ENCODE data around the gene PSENEN.

Gene PSENEN, protein sequence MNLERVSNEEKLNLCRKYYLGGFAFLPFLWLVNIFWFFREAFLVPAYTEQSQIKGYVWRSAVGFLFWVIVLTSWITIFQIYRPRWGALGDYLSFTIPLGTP

DNA sequence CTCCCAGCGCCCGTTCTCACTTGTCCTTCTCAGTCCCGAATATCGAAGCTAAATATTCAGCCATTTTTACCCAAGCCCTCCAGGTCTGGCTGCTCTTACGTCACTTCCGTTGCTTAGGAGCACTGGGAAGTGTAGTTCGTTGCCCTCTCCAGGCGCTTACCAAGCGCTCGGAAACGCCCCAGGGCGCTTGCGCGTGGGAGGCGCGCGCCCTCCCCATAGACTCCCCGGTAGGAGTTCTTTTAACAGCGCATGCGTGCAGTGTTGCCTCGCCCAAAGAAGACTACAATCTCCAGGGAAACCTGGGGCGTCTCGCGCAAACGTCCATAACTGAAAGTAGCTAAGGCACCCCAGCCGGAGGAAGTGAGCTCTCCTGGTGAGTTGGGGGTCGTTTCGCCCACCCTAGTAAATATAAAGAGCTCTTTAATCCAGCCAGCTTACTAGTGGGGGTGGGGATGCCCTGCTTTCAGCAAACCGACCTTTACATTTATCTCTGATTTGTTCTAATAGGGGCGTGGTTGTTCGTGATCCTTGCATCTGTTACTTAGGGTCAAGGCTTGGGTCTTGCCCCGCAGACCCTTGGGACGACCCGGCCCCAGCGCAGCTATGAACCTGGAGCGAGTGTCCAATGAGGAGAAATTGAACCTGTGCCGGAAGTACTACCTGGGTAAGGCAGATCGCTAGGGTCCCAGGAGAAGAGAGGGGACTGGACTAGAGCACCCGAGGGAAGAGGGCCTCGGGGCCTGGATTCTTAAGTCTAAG, at the start of gene PSENEN, which contains the start of gene U2AF1L4:
PSENEN (plus strand) TSS at position 324 of the 759 bp plus-strand sequence; CDS start at position 604, 280 bp downstream.
U2AF1L4 (minus strand) TSS at position 91 of the 759 bp plus-strand sequence; CDS start at position 64, 27 bp downstream.
- peak; percentile 90 for DNase-seq (ENCODE audit: low read depth, low spot score)

- DNase-seq (ENCODE audit: low read depth, low spot score), result no peak
These were observed 49.5 kb upstream of the PSENEN start for GRCh38 chr19:35695895-35696422.

DNA sequence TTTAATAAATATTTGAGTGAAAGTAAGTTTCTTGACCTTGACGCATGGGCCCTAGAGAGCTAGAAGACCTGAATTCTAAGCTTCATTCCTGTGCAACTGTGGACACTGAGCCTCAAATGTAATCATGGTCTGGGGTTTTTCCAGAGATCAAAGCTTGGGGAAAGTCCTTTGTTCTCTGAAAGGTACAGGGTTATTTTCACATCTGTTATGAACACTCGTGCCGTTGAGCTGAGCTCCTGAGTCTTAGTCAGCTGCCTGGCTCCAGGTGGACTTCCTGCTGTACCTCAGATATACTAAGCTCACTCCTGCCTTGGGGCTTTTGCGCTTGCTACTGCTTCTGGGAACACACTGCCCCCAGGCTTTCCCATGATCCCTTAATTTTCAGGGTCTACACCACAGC, 48.6 kb upstream of the PSENEN start:
- no peak for DNase-seq (ENCODE audit: low read depth, low spot score)

GRCh38 chr19:35702223-35703012, 43.0 kb upstream of the PSENEN start:
- DNase-seq (ENCODE audit: low read depth, low spot score), result peak; percentile 85

- no peak for DNase-seq (ENCODE audit: low read depth, low spot score)
These were observed 42.1 kb upstream of the PSENEN start for GRCh38 chr19:35703343-35703742.

DNA sequence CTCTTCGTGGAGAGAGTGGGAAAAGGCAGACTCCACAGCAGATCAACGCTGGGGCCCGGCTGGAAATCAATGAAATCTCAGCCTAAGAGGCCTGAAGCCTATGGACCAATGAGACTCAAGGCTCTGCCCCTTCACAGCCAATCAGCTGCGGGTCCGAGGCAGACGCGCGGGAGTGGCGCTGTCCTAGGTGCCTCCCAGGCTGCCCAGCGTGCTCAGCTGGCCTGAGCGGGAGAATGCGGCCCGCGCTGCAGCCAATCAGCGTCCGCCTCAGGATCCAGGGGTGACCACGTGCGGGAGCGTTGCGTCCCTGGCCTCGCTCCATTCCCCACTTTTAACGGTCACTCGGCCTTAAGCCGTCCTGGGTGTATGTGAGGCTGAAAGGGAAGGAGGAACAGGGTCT, 41.2 kb upstream of the PSENEN start, which contains the start of gene ZBTB32:
ZBTB32 (plus strand) TSS at position 341 of the 400 bp plus-strand sequence. CDS start 10,069 bp downstream, outside the sequence.
- no peak for DNase-seq (ENCODE audit: low read depth, low spot score)

GRCh38 chr19:35708391-35708790, 37.1 kb upstream of the PSENEN start:
- DNase-seq (ENCODE audit: low read depth, low spot score), result no peak

DNA sequence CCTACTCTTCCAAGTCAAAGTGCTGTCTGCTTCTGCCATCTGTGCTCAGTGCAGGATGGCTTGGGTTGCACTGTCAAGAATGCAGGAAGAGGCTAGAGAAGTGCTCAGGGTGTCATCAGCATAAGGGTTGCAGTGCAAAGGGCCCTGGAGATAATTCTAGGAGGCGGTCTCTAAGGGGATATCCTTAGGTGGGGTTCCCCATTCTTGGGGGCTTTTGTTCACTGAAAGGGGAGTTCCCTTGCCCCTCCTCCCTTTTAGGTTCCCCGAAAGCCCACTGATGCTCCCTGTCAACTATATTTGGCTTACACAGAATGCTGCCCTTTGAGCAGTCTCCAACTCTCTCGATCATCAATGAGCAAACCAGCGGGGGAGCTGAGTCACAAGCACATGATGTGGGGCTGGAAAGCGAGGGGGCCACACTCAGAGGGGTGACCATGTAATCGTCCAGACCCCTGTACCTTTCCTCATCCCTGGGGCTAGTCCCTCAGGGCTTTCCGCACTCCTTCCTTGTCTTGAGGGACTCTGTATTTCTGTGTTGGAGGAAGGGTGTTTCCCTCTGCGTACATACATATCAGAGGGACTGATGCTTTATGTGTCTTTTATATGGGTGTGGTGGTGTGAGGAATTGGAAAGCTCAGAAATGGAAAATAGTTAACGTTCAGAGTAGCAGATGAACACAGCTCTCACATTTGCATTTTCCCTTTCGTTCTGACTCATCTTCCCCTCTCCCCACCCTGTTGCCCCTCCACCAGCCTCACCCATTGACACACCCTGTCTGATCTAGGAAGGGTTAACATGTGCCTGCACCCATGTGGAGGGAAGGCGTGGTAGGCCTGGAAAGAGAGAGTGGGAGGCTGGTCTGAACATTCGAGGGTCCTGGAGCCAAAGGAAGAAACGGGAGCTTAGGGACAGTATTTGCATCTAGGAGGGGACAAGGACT, 34.4 kb upstream of the PSENEN start:
- DNase-seq (ENCODE audit: low read depth, low spot score), result peak; percentile 40

DNA sequence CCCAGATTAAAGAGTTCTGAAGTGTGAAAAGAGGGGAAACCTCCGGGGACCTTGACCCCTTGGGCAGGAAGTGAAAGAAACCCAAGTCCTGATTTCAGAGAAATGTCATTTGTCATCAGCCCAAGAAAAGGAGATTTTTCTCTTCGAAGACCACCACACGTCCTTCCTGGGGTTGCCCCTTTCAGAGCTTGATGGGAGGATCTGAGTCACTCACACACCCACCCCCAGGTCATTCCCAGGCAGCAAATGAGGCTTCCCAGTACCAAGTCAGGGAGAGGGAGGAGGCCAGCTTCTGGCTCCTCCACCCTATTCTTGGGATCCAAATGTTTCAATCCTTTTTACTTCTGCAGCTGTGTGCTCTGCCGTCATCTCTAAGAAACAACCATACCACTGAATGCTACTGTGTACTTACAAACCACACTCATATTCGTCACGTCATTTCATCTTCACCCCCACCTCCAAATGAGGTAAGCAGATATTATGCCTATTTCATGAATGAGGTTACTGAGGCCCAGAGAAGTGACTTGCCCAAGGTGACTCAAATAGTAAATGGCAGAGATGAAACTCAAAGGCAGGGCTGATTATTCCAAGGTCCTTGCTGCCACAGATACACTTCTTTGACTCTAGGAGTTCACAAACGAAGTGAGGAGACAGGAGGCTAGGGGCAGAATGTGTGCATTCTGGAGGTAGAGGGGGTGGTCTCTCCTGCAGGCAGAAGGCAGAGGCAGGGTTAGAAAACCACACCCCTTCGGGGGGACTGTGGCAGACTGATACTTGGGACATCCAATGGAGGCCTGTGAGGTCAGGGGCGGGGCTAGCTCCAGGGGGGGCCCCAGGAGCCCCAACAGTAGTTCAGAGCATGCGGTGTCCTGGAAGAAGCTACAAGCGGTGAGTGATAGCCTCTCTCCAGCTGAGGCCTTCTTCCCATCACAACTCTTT, 32.6 kb upstream of the PSENEN start:
- DNase-seq (ENCODE audit: low read depth, low spot score), result peak; percentile 37

DNA sequence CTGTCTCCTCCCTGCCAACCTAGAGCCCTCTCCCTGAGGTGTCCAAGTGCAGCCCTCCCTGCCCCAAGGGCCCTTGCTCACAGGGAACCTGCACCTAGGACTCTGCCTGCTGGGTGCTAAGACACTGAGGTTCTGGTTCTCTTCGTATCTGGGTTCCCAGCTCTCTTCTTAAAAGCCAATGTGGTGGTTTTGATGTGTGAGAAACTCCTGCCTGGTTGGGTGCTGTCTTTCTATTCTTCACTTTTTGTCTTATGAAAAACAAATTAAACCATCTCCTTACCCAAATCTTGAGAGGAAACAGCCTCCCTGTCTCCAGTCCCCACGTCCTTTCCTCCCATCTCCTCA, 32.0 kb upstream of the PSENEN start:
- no peak for DNase-seq (ENCODE audit: low read depth, low spot score)

DNA sequence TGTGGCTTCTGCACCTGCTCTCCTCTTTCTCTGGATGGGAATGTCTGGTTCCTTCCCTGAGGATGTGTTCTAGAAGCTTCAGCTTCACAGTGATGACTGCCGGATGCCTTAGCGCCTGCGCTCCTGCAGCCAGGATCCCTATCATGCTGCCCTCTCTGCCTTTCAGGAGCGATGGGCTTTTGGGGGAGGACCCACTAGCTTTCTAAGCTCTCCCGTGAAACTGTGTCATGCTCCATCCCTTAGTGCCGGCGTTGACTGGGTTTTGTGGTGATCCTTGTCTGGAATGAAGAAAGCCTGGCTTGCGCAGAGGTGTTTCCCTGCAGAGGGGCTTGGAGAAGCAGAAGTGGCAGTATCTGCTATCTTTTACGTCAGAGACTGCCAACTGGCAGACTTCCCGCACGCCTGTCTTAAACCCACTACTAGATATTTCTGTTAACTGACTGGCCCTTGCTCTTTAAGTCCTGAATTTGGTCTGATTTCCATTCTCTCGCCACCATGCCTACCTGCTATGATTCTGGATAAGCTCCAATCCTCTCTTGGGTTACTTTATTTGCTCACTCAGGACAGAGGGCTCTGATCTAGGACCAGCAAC, 31.5 kb upstream of the PSENEN start:
- DNase-seq (ENCODE audit: low read depth, low spot score), result no peak

DNA sequence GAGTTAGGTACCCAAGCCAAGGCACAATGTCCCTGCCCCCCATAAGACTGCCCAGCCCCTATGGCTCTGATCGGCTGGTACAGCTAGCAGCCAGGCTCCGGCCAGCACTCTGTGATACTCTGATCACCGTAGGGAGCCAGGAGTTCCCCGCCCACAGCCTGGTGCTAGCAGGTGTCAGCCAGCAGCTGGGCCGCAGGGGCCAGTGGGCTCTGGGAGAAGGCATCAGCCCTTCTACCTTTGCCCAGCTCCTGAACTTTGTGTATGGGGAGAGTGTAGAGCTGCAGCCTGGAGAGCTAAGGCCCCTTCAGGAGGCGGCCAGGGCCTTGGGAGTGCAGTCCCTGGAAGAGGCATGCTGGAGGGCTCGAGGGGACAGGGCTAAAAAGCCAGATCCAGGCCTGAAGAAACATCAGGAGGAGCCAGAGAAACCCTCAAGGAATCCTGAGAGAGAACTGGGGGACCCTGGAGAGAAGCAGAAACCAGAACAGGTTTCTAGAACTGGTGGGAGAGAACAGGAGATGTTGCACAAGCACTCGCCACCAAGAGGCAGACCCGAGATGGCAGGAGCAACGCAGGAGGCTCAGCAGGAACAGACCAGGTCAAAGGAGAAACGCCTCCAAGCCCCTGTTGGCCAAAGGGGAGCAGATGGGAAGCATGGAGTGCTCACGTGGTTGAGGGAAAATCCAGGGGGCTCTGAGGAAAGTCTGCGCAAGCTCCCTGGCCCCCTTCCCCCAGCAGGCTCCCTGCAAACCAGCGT, 30.7 kb upstream of the PSENEN start:
- no peak for DNase-seq (ENCODE audit: low read depth, low spot score)

DNA sequence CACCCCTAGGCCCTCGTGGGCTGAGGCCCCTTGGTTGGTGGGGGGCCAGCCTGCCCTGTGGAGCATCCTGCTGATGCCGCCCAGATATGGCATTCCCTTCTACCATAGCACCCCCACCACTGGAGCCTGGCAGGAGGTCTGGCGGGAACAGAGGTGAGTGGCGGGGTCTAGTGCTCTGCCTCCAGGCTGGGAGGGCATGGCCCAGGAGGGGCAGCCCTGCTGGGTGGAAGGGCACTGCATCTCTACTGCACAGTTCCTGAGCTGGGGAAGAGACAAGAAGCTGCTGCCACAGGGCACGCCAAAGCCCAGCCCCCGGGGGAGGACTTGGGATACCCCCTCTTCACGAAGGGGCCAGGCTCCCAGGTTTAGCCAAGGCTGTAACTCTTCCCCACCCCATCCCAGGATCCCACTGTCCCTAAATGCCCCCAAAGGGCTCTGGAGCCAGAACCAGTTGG, 30.1 kb upstream of the PSENEN start:
- no peak for DNase-seq (ENCODE audit: low read depth, low spot score)

GRCh38 chr19:35715981-35716800, 29.3 kb upstream of the PSENEN start:
- DNase-seq (ENCODE audit: low read depth, low spot score), result no peak

- peak; percentile 96 for DNase-seq (ENCODE audit: low read depth, low spot score)
These were observed 28.4 kb upstream of the PSENEN start for GRCh38 chr19:35716801-35717664.

DNA sequence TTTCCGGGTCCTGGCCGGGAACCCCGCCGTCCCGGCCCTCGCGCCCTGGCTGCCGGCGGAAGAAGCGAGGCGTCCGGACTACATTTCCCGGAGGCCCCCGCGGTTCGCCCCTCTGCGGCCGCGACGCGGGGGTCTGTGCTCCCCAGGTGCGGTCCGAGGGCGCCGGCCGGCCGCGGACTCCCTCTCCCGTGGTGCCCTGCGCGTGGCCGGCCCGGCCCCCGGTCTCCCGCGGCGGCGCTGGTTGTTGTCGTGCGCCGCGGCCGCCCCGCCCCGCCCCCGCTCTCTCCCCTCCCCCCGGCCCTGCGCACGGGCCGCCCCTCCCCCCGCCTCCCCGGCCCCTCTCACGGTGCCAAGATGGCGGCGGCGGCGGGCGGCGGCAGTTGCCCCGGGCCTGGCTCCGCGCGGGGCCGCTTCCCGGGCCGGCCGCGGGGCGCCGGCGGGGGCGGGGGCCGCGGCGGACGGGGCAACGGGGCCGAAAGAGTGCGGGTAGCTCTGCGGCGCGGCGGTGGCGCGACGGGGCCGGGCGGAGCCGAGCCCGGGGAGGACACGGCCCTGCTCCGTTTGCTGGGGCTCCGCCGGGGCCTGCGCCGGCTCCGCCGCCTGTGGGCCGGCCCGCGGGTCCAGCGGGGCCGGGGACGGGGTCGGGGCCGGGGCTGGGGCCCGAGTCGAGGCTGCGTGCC, 27.6 kb upstream of the PSENEN start, which contains the start of gene KMT2B:
KMT2B (plus strand) TSS at position 339 of the 680 bp plus-strand sequence; CDS start at position 355, 16 bp downstream.
- DNase-seq (ENCODE audit: low read depth, low spot score), result no peak
